Epithelial cell of esophagus (primary cell): ENCODE data around the gene ANXA10.
"Not testable (repeated sequence)": the region's sequence is repeated elsewhere in the genome, so short reads cannot be mapped to it uniquely, and the experiment has no call there.

ENCODE experiments used
- DNase-seq: peaks from one replicate; pipeline ENCODE4 v3.0.0; 2010; ENCODE audit warnings: low read depth
- H3K4me3 ChIP-seq: 2 replicates; pipeline ENCODE4 v1.5.1; 2011; ENCODE audit warnings: mild to moderate bottlenecking, low read length, control low read depth
- CTCF ChIP-seq: IDR thresholded peaks from 2 replicates; pipeline ENCODE4 v1.5.1; 2011; ENCODE audit warnings: low read depth, mild to moderate bottlenecking, low read length, control low read depth, inconsistent platforms; ENCODE audit not compliant: insufficient read depth; ENCODE audit errors: missing control alignments

Gene ANXA10

DNA sequence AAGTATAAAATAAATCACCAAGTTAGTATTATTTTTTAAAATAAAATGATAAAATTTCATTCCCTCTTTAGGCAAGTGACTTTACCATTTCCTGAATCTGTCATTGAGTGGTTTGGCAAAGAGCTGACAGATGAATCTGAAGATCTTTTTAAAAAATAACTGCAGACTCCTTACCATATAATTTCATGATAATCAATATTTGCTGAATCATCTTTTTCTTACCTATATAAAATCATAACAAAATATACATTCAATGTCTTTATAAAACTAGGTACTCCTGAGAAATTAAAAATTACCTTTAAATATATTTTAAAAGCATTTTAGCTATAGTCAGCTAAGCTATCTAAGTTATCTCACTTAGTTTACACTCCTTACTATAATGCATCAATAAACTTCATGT, 17.2 kb downstream of the ANXA10 start:
- DNase-seq = no peak
- no peak for TF ChIP-seq CTCF
- H3K4me3 ChIP-seq = no peak overlapping the region

DNA sequence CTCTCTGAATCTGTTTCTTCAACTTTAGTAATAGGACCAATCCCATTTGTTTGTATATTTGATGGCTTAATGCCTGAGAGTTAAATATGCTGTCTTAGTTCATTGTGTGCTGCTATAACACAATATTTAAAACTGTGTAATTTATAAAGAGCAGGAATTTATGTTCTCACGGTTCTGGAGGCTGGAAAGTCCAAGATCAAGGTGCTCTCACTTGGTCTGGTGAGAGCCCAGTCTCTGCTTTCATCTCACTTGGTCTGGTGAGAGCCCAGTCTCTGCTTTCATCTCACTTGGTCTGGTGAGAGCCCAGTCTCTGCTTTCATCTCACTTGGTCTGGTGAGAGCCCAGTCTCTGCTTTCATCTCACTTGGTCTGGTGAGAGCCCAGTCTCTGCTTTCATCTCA, 20.7 kb downstream of the ANXA10 start:
- DNase-seq, H3K4me3 ChIP-seq: not testable (repeated sequence)

DNA sequence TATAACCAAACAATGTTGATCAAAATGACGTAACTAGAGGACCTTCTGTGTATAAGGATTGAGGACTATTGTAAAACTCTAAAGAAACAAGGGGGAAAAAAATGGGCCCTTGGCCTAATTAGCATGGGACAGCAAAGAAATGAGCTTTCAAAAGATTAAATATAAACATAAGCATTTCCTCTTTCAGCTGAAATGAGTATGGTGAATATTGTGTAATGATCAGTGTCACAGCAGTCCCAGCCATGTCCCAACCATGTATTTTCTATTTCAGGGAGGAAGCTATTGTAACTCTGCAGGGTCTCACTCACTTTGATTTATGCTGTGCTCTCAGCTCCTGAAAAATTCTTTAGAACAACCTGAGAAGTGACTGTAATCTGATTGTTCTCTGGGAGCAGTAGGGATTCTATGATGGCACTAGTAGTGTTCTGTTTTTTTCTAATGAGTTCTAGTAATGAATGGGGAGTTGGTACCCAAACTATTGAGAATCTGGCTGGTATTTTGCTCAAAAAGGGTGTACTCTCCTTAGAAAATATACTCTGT, 25.8 kb downstream of the ANXA10 start:
- no peak for DNase-seq
- no peak overlapping the region for H3K4me3 ChIP-seq
- no peak for TF ChIP-seq CTCF

DNA sequence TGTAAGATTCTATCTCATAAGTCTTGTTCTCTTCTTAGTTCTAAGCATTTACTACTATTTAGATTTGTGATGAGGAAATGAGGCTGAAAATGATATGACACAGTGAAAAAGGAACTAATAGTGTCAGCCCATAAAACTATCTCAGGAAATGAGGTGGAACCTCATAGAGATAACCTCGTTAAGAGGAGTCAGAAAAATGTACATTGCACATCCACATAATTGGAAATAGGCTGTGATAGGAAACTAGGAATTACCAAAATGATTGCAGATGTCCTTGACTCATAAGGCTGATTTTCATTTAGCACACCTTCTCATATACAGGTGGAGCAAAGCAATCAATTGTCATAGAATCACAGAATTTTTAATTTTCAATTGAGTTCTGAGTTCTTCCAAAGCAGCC, 26.8 kb downstream of the ANXA10 start:
- no peak overlapping the region for H3K4me3 ChIP-seq
- no peak for TF ChIP-seq CTCF
- no peak for DNase-seq

DNA sequence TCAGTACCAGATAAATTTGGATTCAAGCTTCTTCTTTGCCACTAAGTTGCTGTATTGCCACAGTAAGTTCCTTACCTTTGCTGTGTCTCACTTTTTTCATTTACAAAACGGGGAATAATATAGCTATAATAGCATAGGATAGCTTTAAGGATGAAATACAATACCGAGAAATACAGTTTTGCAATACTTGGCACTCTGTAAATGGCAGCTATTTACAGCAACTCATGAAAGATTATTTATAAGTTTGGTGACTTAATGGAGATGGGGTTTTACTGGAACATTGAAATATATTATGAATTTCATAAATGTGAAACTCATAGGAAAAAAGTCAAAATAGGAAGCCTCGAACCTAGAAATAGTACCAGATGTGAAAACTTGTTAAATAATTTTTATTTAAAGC, 27.6 kb downstream of the ANXA10 start:
- DNase-seq = no peak
- H3K4me3 ChIP-seq = no peak overlapping the region
- no peak for TF ChIP-seq CTCF

- no peak for TF ChIP-seq CTCF
- DNase-seq = no peak
- no peak overlapping the region for H3K4me3 ChIP-seq
These were observed 28.5 kb downstream of the ANXA10 start for GRCh38 chr4:168120811-168121210.

- no peak for TF ChIP-seq CTCF
- no peak overlapping the region for H3K4me3 ChIP-seq
- peak; percentile 84 for DNase-seq
These were observed 31.8 kb downstream of the ANXA10 start for GRCh38 chr4:168124008-168124641.
